ENCODE data around the gene SLC6A19.

GRCh38 chr5:1268666-1269065, 67.3 kb downstream of the SLC6A19 start:
- no peak for TF ChIP-seq GATA3 (IDR thresholded peaks at IDR 0.05; ENCODE audit: low read depth, low read length)
- no peak for TF ChIP-seq GATA2 (IDR thresholded peaks at IDR 0.05; ENCODE audit: low read depth, low read length)
